KG1 (cell line): ENCODE measurements around the gene SAT1.

Experiments used
- DNase-seq: peaks from one replicate; lab custom pipeline; 2025; lab: John Stamatoyannopoulos, UW

The SAT1 gene

DNA sequence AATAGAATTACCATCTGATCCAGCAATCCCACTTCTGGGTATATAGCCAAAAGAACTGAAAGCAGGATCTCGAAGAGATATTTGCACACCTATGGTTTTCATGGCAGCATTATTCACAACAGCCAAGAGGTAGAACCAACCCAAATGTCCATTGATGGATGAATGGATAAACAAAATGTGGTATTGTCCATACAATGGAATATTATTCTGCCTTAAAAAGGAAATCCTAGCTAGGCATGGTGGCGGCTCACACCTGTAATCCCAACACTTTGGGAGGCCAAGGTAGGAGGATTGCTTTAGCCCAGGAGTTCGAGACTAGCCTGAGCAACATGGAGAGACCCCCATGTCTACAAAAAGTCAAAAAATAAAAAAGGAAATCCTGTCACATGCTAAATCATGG, 27.3 kb downstream of the SAT1 start:
- DNase-seq: no peak

GRCh38 chrX:23811108-23811651, 28.2 kb downstream of the SAT1 start:
- no peak for DNase-seq

GRCh38 chrX:23811656-23812055, 28.7 kb downstream of the SAT1 start:
- DNase-seq: no peak

DNA sequence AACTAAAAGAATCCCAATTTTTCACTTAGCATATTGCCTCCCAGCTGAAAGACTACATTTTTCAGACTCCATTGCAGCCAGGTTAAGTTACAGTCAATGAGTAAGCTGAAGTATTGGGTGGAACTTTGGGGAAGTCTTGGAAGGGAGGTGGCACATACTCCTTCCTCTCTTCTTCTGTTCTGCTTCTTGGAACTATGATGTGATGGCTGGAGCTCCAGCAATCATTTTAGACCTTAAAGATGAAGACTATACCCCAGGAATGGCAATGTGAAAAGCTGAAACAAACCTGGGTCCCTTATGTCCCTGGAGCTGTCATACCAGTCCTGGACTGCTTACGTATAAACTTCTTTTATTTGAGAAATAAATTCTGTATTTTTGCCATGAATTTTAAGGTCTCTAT, 30.8 kb downstream of the SAT1 start:
- DNase-seq: no peak

- DNase-seq: no peak
Observed at GRCh38 chrX:23815376-23815775, 32.4 kb downstream of the SAT1 start.

DNA sequence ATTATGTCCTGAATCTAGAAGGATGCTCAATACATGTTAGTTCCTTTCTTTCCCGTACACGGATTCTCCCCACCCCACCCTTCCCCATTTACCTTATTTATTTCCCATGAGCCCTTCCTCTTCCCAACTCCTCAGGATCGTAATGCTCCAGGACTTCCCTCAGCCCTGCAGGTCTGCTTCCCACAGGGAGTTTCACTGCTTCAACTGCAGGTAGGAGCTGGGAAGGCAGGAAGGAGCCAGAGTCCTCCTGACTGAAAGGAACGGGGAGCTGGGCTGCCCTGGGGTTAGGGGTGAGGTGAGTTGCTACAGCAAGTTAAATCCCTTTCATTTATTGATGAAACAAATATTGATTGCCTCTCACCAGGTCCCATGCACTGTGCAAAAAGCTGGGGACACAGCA, 33.2 kb downstream of the SAT1 start:
- no peak for DNase-seq

GRCh38 chrX:23817979-23818336, 35.0 kb downstream of the SAT1 start:
- no peak for DNase-seq

GRCh38 chrX:23819385-23820234, 36.6 kb downstream of the SAT1 start:
- no peak for DNase-seq

DNA sequence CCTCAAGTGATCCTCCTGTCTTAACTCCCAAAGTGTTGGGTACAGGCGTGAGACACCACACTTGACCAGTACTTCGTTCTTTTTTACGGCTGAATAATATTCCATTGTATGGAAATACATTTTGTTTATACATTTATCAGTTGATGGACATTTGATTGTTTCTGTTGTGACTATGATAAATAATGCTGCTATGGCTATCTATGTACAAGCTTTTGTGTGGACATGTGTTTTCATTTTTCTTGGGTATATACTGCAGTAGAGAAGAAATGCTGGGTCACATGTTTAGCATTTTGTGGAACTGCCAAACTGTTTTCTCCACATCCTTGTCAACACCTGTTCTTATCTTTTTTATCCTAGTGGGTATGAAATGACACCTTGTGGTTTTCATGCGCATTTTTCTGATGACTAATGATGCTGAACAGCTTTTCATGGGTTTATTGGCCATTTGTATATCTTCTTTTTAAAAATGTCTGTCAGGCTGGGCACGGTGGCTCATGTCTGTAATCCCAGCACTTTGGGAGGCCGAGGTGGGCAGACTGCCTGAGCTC, 37.3 kb downstream of the SAT1 start:
- DNase-seq: no peak

DNA sequence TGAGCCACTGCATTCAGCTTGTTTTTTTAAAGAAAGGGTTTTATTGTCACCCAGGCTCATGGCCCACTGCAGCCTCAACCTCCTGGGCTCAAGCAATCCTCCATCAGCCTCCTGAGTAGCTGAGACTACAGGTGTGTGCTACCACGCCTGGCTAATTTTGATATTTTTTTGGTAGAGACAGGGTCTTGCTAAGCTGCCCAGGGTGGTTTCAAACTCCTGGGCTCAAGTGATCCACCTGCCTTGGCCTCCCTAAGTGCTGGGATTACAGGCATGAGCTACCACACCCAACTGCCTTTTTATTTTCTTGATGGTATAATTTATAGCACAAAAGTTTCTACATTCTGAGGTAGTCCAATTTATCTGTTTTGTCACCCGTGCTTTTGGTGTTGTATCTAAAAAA, 38.9 kb downstream of the SAT1 start:
- no peak for DNase-seq

DNA sequence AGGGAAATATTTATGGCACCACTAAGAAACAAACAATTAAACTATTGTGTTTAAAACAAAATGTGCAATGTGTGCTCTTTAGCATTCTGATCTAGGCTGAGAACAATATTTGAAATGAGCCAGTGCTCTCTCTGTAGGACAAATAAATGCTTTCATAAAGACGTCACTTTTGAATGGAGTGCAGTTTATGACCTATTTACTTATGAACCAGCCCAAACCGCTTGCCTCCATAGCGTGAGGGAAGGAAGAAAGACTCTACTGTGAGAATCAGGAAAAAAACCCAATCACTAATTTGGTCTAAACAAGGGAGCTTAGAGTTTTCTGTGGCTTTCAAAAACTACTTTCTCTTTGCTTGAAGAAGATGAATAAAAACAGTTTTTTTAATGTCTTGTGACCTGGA, 39.4 kb downstream of the SAT1 start:
- no peak for DNase-seq

DNA sequence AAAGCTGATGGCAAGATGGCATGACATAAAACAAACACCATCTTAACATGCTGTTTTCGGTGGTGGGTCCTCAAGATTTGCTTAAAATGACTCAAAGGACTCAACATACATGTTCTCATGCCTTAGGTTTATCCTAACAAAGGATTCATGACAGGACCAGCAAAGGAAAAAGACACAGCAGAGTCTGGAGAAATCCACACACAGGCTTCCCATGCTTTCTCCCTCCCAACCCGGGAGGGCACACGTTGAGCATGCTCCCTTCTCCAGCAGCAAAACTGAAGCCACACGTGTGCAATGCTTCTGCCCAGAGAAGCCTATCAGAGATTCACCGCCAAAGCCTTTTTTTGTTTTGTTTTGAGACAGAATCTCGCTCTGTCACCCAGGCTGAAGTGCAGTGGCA, 39.9 kb downstream of the SAT1 start:
- no peak for DNase-seq

DNA sequence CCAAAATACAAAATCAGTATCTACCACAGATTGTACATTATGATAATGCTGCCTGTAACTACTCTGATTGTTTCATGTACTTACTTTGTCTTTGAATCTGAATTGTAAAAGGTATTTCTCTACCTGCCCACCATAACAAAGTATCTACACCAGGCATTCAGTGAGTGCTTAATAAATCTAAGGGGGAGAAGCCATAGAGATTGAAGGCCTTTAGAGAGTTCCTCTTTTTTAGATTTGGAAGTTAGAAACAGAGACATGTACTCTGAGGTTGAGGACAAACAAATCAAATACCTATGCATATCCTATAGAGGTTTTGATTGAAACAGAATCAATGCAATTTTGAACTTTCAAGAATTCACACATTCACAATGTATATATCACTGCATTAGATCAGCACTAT, 42.7 kb downstream of the SAT1 start:
- DNase-seq: no peak

DNA sequence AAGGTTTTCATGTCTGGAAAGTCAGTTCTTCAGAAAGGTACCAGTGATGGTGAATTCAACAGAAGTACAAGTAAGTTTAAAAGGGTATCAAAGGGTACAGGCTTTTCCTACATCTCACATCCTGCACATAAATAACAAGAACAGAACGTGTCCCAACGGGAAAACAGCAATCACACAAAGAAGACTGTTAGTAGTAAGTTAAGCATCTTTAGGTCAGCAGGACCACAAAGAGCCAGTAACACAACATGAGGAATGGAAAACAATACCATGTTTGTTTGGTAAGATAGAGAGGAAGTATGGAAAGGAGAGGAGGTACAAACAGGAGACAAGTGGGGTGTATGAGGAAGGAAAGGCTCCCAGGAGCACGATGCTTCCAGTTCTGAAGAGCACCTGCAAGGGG, 43.2 kb downstream of the SAT1 start:
- DNase-seq: no peak

GRCh38 chrX:23826653-23827052, 43.7 kb downstream of the SAT1 start:
- DNase-seq: no peak

DNA sequence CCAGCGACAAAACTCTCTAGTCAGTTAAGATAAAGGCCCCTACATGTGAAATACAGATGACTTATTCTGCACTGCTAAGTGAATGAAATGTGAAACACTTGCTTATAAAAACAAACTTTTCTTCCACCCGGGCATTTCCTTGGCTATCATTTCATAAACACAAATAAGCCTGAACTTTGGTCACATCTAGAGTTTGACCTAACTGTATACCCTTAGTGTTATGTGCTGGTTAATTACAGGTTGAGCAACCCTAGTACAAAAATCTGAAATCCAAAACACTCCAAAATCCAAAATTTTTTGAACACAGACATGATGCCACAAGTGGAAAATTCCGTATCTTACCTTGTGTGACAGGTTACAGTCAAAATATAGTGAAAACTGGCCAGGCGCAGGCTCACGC, 45.9 kb downstream of the SAT1 start:
- DNase-seq: no peak

DNA sequence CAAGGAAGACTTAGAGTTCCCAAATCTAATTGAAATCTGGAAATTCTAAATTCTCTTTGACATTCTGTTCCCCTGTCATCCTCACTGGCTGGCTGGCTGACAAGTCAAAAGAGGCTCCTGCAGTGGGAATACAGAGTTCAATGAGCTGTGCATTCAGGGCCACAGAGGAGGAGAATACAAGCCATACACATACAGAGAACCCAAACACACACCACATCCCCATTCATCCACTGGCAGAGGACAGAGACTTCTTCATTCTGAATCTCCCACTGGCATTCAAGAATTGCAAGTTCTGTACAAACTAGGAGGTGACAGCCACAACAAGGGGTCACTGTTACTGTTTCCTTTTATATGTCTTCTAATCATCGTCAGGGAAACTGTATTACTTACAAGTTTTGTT, 49.7 kb downstream of the SAT1 start:
- no peak for DNase-seq
